HG03175 (cell line): ENCODE data around the gene CHRNA5.
"Not testable (repeated sequence)": the region's sequence is repeated elsewhere in the genome, so short reads cannot be mapped to it uniquely, and the experiment has no call there.

Experiments
- ATAC-seq: cut with Tn5 transposase; IDR thresholded peaks from one replicate; pipeline ENCODE4 v1.9.1; 2021; ENCODE audit warnings: mild to moderate bottlenecking, moderate library complexity; ENCODE audit not compliant: unreplicated experiment

The CHRNA5 gene

DNA sequence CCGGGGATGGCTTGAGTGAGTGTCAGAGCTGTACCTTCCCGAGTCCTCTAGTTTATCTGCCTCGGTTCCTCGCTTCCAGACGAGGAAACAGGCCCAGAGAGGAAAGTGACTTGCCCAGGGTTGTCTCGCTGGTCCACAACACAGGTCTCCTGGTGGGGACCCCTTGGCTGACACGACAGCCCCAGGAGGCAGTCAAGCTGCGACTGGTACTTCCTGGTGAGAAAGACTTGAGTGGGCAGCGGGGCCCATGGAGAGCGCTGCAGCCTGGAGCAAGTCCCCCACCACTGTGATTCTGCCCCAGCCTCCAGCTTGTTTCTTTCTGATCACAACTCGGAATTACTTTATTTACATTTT lies 600 bp upstream of the CHRNA5 start:
- ATAC-seq, result no peak

DNA sequence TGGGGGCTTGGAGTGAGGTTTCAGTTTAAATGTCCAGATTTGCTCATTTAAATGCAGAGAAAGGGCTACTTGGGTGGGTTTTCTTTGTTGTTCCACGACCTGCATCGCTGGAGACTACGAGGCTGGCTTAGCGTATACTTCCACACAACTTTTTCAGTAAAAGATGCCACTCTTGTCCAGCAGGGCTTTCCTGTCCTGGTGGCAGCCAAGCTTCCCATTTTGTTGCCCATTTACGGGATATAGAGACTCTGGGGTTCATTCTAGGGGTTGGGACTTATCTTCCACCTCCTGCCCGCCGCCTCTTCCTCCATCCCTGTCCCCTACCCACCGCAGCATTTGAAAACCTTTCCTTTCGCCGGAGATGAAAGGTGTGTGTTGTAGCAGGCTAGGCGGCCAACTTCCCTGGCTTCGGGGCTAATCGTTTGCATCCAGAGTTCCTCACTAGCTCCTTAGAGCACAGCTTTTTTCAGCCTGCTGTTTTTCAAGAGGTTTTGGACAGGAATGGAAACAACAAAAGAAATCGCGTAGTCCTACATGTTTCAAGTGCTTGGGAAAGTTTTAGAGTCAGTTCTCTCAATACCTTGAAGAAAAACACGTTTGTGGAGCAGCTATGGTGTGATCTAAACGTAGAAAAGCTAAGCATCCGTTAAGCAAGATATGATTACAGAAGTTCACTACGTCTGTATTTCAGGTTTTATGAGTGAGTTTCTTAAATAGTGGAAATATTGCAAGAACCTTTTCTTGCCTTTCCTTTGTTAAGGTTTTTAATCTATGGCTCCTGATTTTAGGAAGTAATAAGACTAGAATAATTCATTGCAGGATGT lies 843 bp downstream of the CHRNA5 start:
- ATAC-seq, result peak; percentile 29

DNA sequence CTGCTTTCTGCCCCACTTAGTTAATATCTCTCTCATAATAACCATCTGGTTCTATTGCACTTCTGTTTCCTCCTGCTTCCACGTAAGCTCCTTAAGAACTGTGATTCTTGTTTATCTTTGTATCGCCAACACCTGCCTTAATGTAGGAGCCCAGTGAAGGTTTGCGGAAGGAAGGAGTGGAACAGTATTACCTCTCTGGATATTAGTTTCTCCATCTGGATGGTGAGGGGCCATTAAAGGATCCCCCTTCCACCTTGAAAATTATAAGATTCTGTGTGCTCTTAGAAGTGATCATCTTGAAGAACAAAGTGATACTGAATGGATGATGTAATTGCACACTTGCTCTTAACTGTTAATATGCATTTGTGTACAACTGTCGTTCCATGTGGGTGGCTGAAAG lies 2.2 kb downstream of the CHRNA5 start:
- no peak for ATAC-seq

DNA sequence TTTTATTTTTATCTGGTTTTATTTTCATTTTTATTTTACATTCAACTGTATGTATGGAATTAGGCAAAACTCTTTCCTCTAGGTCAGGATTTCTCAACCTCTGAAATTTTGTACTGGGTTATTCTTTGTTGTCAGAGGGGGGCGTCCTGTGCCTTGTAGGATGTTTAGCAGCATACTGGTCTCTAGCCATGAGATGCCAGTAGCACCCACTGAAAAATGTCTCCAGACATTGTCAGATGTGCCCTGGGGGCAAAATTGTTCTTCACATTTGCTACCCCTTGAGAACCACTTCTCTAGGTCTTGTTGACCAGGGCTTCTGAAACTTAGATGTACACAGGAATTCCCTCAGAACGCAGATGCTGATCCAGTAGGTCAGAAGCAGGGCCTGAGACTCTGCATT lies 5.4 kb downstream of the CHRNA5 start:
- no peak for ATAC-seq

- ATAC-seq, result no peak
Observed at GRCh38 chr15:78571382-78571781, 6.1 kb downstream of the CHRNA5 start.

- no peak for ATAC-seq
Observed at GRCh38 chr15:78573416-78573815, 8.1 kb downstream of the CHRNA5 start.

GRCh38 chr15:78574944-78575343 lies 9.6 kb downstream of the CHRNA5 start:
- ATAC-seq, result no peak

DNA sequence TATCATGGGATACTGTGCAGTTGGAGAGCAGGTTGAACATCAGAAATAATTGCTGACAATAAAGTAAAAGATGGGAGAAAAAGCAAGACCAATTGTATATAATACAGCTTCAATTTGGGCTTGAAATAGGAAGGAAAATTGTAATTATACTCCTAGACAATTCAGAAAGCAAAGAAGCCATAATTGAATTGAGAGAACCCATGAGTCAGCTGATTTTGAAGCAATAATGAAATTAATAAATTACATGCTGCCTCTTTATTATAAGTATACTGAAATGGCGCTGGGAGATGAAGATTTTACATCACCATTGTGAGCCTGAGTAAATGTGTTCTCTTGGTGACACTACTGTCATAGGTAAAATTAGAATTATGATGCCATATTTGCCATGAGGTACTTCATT lies 32.3 kb downstream of the CHRNA5 start:
- no peak for ATAC-seq

GRCh38 chr15:78598348-78598747 lies 33.0 kb downstream of the CHRNA5 start:
- no peak for ATAC-seq

DNA sequence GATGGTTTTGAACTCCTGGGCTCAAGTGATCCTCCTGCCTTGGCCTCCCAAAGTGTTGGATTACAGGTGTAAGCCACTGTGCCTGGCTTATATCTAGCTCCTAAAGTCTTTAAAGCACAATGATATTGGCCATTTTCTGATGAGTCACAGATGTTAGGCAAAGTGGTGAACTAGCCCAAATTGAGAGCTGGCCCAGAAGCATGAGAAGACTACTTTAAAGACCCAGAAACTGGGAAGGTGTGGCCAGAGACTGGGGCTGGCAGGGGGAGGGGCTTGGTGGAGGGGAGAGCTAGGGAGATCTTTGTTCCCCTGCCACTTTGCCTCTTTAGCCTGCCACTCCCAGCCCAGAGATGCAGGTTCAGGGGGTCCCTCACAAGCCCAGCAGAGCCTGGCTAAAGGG lies 33.9 kb downstream of the CHRNA5 start:
- no peak for ATAC-seq

- no peak for ATAC-seq
Observed at GRCh38 chr15:78603467-78603866, 38.1 kb downstream of the CHRNA5 start.

- ATAC-seq, result no peak
Observed at GRCh38 chr15:78604420-78604819, 39.1 kb downstream of the CHRNA5 start.

DNA sequence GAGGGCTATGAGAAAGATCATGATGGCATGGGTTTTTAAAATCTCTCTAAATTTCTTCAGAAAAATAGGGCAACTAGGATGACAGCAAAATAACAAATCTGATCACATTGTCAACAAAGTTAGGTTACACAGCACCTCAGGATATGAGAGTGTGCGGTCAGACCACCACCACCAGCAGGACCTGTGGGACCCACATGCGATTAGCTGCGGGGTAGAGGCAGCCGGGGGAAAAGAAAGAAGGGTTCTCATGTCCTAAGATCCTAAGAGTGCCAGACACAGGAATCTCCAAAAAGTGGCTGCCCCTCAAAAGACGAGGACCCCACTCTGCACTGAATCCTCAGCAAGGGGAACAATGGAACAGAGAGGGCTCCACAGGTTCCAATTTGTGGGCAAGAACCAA lies 39.9 kb downstream of the CHRNA5 start:
- ATAC-seq, result no peak

DNA sequence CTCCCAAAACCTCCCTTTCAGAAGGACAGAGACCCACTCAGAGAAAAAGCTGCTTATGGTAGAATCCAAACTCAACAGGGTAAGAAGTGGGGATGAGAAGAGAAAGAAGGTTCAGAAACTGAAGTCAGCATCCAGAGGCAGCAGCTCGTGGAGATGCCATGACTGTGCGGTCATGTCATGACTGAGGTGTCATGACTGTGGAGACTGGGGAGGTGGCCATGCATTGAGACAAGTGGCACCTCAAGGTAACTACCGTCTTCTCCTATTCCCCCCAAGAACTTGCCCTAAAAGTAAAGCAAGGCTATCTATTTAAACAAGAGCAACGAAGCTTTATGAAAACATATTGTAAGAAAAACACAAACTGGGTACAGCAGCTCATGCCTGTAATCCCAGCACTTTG lies 40.4 kb downstream of the CHRNA5 start:
- ATAC-seq, result no peak

DNA sequence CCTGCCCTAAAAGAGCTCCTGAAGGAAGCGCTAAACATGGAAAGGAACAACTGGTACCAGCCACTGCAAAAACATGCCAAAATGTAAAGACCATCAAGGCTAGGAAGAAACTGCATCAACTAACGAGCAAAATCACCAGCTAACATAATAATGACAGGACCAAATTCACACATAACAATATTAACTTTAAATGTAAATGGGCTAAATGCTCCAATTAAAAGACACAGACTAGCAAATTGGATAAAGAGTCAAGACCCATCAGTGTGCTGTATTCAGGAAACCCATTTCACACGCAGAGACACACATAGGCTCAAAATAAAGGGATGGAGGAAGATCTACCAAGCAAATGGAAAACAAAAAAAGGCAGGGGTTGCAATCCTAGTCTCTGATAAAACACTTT lies 44.2 kb downstream of the CHRNA5 start:
- ATAC-seq, result not testable (repeated sequence)

- ATAC-seq, result no peak
Observed at GRCh38 chr15:78614021-78614420, 48.7 kb downstream of the CHRNA5 start.

- no peak for ATAC-seq
Observed at GRCh38 chr15:78615151-78615589, 49.9 kb downstream of the CHRNA5 start.

DNA sequence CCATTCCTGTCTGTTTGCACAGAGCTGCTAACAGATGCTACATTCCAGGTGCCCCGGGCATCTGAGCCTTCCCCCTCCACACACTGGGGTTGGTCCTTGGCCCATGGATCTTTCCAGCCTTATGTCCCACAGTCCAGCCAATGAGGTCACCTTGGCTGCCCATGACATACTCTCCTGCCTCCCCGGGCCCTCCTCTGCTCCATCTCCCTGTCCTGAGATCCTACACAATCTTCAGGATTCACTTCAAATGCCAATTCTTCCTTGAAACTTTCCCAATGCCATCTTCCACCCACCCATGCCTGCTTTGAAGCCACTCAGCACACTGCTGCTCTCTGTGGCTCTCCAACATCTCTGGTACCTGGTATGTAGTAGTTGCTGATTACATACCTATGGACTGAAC lies 51.2 kb downstream of the CHRNA5 start:
- ATAC-seq, result no peak

GRCh38 chr15:78617076-78617475 lies 51.8 kb downstream of the CHRNA5 start:
- no peak for ATAC-seq

DNA sequence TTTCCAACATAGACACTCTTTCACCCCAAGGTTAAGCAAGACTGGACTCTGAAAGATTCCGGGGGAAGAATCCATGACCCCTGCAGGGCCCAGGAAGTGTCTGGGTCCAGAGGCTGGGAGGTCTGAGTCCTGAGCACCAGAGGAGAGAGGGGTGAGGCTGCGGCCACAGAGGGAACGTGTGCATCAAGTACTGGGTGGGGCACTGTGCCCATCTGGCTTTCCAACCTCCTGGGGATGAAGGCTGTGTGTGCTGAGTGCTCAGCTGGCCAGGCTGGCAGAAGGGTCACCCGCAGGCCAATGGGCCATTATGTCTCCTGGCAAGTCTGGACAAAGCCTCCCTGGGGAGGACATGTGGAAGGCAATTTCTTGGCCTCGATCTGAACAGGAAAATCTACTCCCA lies 52.2 kb downstream of the CHRNA5 start:
- no peak for ATAC-seq

DNA sequence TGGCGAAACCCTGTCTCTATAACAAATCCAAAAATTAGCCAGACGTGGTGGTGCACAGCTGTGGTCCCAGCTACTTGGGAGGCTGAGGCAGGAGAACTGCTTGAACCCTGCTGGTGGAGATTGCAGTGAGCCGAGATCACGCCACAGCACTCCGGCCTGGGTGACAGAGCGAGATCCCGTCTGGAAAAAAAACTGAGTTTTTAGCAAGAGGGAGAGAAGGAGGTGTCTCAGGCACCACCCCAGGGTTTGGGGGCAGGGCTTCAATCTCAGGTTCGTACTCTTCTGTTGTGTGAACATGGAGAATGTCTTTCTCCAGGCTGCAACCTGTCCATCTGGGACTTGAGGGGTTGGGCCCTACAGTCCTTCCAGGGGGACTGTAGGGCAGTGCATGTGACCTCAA lies 52.7 kb downstream of the CHRNA5 start:
- no peak for ATAC-seq

DNA sequence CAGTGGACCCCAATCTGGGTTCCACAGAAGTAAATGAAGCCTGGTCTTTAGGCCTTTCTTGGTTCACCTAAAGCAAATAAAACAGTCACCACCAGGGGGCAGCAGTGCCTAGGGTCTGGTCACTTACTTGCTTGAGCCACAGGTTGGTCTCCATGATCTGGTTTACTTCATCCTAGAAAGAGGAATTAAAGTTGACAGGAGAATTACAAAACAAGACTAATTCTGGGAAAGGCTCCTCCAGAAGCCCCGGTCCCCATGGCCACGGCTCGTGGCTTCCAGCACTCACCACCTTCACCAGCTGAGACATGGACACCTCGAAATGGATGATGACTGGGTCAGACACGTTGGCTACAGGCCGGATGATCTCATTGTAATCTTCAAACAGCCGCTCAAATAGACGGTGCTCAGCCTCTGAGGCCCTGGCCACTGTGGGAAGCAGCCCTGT lies 53.2 kb downstream of the CHRNA5 start:
- no peak for ATAC-seq
